ENCODE measurements around the gene FAM204A. TPM values are rescaled to one million over a fixed set of nuclear protein-coding genes. Genes with fewer than 3 reads are reported as not detected.

FAM204A gene
- total and polyA plus RNA-seq, 8 donors: 39.7 to 86.6 (median 72.9) TPM

DNA sequence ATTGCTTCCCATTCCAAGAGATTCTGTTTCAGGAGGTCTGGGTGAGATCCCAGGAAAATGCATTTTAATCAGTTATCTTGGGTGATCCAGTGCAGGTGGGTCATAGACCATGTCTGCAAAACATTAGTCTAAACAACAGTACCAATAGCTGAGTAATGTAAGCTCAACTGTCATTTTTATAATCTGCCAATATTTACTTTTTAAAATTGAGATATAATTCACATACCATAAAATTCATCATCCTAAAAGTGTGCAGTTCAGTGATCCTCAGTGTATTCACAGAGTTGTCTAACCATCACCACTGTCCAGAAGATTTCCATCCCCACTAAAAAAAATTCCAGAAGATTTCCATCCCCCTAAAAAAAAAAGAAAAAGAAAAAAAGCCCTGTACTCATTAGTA is 51.0 kb downstream of the FAM204A start:
- no peaks in the 10 kb centered on the region for H3K36me3 ChIP-seq
- TF ChIP-seq CTCF (IDR thresholded peaks at IDR 0.05): no peak
- no peak overlapping the region for H3K4me3 ChIP-seq
- intact Hi-C loops (cut with DNase I): no loop called here
- no peaks in the 10 kb centered on the region for H3K4me1 ChIP-seq
- ATAC-seq (no peak), DNase-seq (no peak)
- H3K9me3 ChIP-seq: no peaks in the 10 kb centered on the region
- H3K27me3 ChIP-seq: peaks cover 0 to 22% of the 10 kb centered on the region in 2 donors
- no peak overlapping the region for H3K27ac ChIP-seq

DNA sequence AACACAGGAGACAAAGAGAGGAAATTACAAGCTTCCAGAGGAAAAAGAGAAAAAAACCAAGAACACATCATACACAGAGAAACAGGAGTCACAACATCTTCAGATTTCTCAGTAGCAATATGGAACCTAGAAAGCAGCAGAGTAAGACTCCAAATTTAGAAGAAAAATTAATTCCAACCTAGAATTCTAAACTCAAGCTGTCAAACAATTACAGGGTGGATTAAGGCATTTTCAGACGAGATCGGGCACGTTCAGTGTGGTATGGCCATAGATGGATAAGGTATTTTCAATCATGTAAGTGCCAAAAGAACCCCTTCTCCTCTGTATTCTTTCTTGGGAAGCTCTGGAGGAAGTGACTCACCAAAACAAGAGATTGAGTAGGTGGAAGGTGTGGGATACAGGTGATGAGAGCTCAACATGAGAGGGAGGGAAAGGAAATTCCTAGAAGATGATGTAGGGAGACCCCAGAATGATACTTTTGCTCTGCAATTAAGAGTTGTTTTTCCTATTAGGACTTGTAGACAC is 51.6 kb downstream of the FAM204A start:
- ATAC-seq (no peak), DNase-seq (no peak)
- H3K4me1 ChIP-seq: no peaks in the 10 kb centered on the region
- intact Hi-C loops (cut with DNase I): no loop called here
- H3K27me3 ChIP-seq: peaks cover 0 to 25% of the 10 kb centered on the region in 2 donors
- no peaks in the 10 kb centered on the region for H3K9me3 ChIP-seq
- TF ChIP-seq CTCF (IDR thresholded peaks at IDR 0.05): no peak
- no peak overlapping the region for H3K27ac ChIP-seq
- H3K4me3 ChIP-seq: no peak overlapping the region
- H3K36me3 ChIP-seq: no peaks in the 10 kb centered on the region

DNA sequence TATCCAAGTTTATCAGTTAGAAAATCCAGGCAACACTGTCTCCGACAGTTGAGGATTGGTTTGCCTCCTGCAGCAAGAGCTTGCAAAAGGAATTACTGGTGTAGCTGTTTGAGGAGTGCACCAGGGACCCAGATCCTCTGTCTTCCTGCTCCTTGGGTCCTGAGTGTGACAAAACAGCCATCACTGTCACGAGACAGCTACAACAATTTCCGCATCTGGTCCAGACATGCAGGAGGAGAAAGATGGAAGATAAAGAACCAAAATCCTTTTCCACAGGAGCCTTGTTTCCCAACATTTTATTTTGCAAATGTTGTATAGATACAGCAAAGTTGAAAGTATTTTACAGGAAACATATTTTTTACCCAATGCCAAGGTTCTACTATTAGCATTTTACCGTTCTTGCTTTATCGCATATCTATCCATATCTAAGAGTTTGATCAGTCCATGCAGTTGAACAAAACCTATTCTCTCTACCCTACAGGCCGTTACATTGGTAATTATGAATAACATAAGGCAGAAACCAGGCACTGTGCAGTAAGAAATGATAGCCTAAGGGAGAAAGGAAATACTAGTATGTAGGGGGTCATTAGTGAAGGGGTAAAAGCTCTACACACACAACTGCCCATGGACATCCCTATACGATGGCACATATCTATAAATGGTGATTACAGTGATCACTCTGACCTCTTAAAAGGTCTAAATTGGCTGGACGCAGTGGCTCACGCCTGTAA is 54.9 kb downstream of the FAM204A start:
- Histone ChIP-seq H3K4me1 (no peaks in the 10 kb centered on the region), H3K27me3 (peaks cover 0 to 17% of the 10 kb centered on the region in 2 donors), H3K36me3 (no peaks in the 10 kb centered on the region), H3K4me3 (no peak overlapping the region), H3K27ac (no peak overlapping the region), H3K9me3 (no peaks in the 10 kb centered on the region)
- no peak for TF ChIP-seq CTCF (IDR thresholded peaks at IDR 0.05)
- no peak for ATAC-seq
- no peak for DNase-seq
- intact Hi-C loops (cut with DNase I): no loop called here

- TF ChIP-seq CTCF (IDR thresholded peaks at IDR 0.05): no peak
- Histone ChIP-seq H3K4me3 (no peak overlapping the region), H3K9me3 (no peaks in the 10 kb centered on the region), H3K27ac (no peak overlapping the region), H3K36me3 (no peaks in the 10 kb centered on the region), H3K27me3 (peaks cover 0 to 17% of the 10 kb centered on the region in 2 donors), H3K4me1 (no peaks in the 10 kb centered on the region)
- ATAC-seq (no peak), DNase-seq (no peak)
- intact Hi-C loops (cut with DNase I): no loop called here
Observed at GRCh38 chr10:118286051-118286838, 55.9 kb downstream of the FAM204A start.

DNA sequence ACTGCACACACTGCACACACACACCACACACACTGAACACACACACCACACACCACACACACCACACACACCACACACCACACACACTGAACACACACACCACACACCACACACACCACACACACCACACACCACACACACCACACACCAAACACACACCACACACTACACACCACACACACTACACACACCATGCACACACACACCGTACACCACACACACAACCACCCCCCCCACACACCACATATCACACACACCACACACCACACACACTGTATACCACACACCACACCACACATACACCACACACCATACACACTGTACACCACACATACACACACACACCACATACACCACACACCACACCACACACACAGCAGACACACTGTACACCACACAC is 59.5 kb downstream of the FAM204A start:
- Histone ChIP-seq H3K4me3 (no peak overlapping the region), H3K27me3 (peaks cover 0 to 9% of the 10 kb centered on the region in 2 donors), H3K4me1 (no peaks in the 10 kb centered on the region), H3K27ac (no peak overlapping the region), H3K36me3 (no peaks in the 10 kb centered on the region), H3K9me3 (peaks cover 0 to 7% of the 10 kb centered on the region in 2 donors)
- DNase-seq (no peak), ATAC-seq (no peak)
- intact Hi-C loops (cut with DNase I): no loop called here
- TF ChIP-seq CTCF (IDR thresholded peaks at IDR 0.05): no peak
